ENCODE measurements around the gene CAPN13.

CAPN13 gene

GRCh38 chr2:30764021-30764800, 43.0 kb downstream of the CAPN13 start:
- DNase-seq: no peak

GRCh38 chr2:30763151-30763660, 44.0 kb downstream of the CAPN13 start:
- no peak for DNase-seq

- no peak for DNase-seq
Observed at GRCh38 chr2:30761226-30761625, 46.0 kb downstream of the CAPN13 start.

- no peak for DNase-seq
Observed at GRCh38 chr2:30759481-30759880, 47.8 kb downstream of the CAPN13 start.

- no peak for DNase-seq
Observed at GRCh38 chr2:30758191-30758651, 49.0 kb downstream of the CAPN13 start.

GRCh38 chr2:30757749-30758148, 49.5 kb downstream of the CAPN13 start:
- no peak for DNase-seq

- DNase-seq: no peak
Observed at GRCh38 chr2:30756971-30757370, 50.3 kb downstream of the CAPN13 start.

GRCh38 chr2:30756051-30756719, 51.1 kb downstream of the CAPN13 start:
- no peak for DNase-seq

GRCh38 chr2:30753630-30754029, 53.6 kb downstream of the CAPN13 start:
- no peak for DNase-seq

GRCh38 chr2:30752811-30753210, 54.4 kb downstream of the CAPN13 start:
- no peak for DNase-seq

GRCh38 chr2:30747206-30747605, 60.0 kb downstream of the CAPN13 start:
- DNase-seq: no peak

- no peak for DNase-seq
Observed at GRCh38 chr2:30744823-30745222, 62.4 kb downstream of the CAPN13 start.

- no peak for DNase-seq
Observed at GRCh38 chr2:30741576-30741975, 65.7 kb downstream of the CAPN13 start.

- DNase-seq: no peak
Observed at GRCh38 chr2:30738141-30738911, 68.9 kb downstream of the CAPN13 start.

- no peak for DNase-seq
Observed at GRCh38 chr2:30737326-30737610, 70.0 kb downstream of the CAPN13 start.

GRCh38 chr2:30736461-30737325, 70.6 kb downstream of the CAPN13 start:
- no peak for DNase-seq

GRCh38 chr2:30733876-30734520, 73.2 kb downstream of the CAPN13 start:
- DNase-seq: no peak

GRCh38 chr2:30732876-30733275, 74.4 kb downstream of the CAPN13 start:
- DNase-seq: no peak

GRCh38 chr2:30732376-30732775, 74.9 kb downstream of the CAPN13 start:
- DNase-seq: no peak

GRCh38 chr2:30731706-30732105, 75.5 kb downstream of the CAPN13 start:
- DNase-seq: no peak

- no peak for DNase-seq
Observed at GRCh38 chr2:30730736-30731647, 76.3 kb downstream of the CAPN13 start.

Data from activated CD4-positive, alpha-beta T cell treated with anti-CD3 and anti-CD28 coated beads for 1 hour (primary cell).